HG03571 (cell line): Measurements from ENCODE around the gene ITPKB.
A peak's percentile ranks its signal among the peaks of the same experiment; 100 is the strongest.

Experiments
- ATAC-seq: cut with Tn5 transposase; IDR thresholded peaks from one replicate; pipeline ENCODE4 v1.9.1; 2021; ENCODE audit not compliant: unreplicated experiment

ITPKB gene

GRCh38 chr1:226654668-226655055, 84.4 kb downstream of the ITPKB start:
- no peak for ATAC-seq

GRCh38 chr1:226654046-226654667, 84.9 kb downstream of the ITPKB start:
- ATAC-seq: no peak

GRCh38 chr1:226653311-226653921, 85.7 kb downstream of the ITPKB start:
- ATAC-seq: peak; percentile 86

GRCh38 chr1:226652613-226653012, 86.5 kb downstream of the ITPKB start:
- ATAC-seq: no peak

- ATAC-seq: no peak
These were observed 87.4 kb downstream of the ITPKB start for GRCh38 chr1:226651732-226652105.

GRCh38 chr1:226651041-226651731, 87.9 kb downstream of the ITPKB start:
- ATAC-seq: no peak

- ATAC-seq: no peak
These were observed 88.7 kb downstream of the ITPKB start for GRCh38 chr1:226650236-226650841.

GRCh38 chr1:226649780-226650179, 89.3 kb downstream of the ITPKB start:
- ATAC-seq: no peak

GRCh38 chr1:226649244-226649643, 89.8 kb downstream of the ITPKB start:
- no peak for ATAC-seq

- no peak for ATAC-seq
These were observed 90.7 kb downstream of the ITPKB start for GRCh38 chr1:226648421-226648820.

GRCh38 chr1:226647719-226648118, 91.4 kb downstream of the ITPKB start:
- no peak for ATAC-seq

- ATAC-seq: no peak
These were observed 92.1 kb downstream of the ITPKB start for GRCh38 chr1:226646870-226647449.

- no peak for ATAC-seq
These were observed 92.8 kb downstream of the ITPKB start for GRCh38 chr1:226646026-226646869.

GRCh38 chr1:226645279-226645976, 93.7 kb downstream of the ITPKB start:
- ATAC-seq: no peak

- no peak for ATAC-seq
These were observed 94.4 kb downstream of the ITPKB start for GRCh38 chr1:226644541-226645176.

- ATAC-seq: peak; percentile 46
These were observed 95.2 kb downstream of the ITPKB start for GRCh38 chr1:226643611-226644540.

- peak; percentile 37 for ATAC-seq
These were observed 95.9 kb downstream of the ITPKB start for GRCh38 chr1:226643177-226643576.

GRCh38 chr1:226642421-226642820, 96.7 kb downstream of the ITPKB start:
- no peak for ATAC-seq
